ENCODE data around the gene PRLH.

PRLH gene

GRCh38 chr2:237563816-237564215 is 2.6 kb upstream of the PRLH start:
- in situ Hi-C loops (cut with HindIII; ENCODE audit: low sequenced_read_pairs), result loop anchor here (5.0 kb wide), 3 partner anchors 72 to 422 kb away; partner anchors contain the start of gene COL6A3

GRCh38 chr2:237564526-237565131 is 1.7 kb upstream of the PRLH start:
- in situ Hi-C loops (cut with HindIII; ENCODE audit: low sequenced_read_pairs), result loop anchor here (5.0 kb wide), 3 partner anchors 72 to 422 kb away; partner anchors contain the start of gene COL6A3

- in situ Hi-C loops (cut with HindIII; ENCODE audit: low sequenced_read_pairs), result no loop called here
These were observed 400 bp upstream of the PRLH start for GRCh38 chr2:237565974-237566373.

- in situ Hi-C loops (cut with HindIII; ENCODE audit: low sequenced_read_pairs), result no loop called here
These were observed 1.1 kb downstream of the PRLH start for GRCh38 chr2:237567276-237568029.

DNA sequence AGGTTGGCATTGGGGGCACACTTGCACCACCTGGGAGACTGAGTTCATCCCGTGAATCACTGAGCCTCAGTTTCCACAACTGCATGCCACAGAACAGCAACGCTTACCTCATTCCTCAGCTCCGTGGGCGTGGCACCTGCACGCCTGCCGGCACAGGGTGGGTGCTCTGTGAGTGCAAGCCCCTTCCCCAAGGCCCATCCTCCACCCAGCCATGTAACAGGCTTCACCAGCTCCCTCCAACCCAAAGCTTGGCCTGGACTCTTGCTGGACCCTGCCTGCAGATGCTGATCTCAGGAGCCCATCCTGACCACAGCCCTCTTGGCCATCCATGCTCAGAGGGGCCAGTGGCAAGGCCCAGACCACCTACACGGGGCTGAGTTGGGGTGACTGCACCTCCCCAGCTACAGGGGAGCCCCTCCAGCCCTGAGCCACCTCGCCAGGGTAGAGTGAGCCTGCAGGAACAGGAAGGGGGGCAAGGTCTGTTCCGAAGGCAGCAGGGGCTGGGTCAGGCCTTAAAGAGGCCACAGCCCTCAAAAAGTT is 1.8 kb downstream of the PRLH start:
- in situ Hi-C loops (cut with HindIII; ENCODE audit: low sequenced_read_pairs), result no loop called here

DNA sequence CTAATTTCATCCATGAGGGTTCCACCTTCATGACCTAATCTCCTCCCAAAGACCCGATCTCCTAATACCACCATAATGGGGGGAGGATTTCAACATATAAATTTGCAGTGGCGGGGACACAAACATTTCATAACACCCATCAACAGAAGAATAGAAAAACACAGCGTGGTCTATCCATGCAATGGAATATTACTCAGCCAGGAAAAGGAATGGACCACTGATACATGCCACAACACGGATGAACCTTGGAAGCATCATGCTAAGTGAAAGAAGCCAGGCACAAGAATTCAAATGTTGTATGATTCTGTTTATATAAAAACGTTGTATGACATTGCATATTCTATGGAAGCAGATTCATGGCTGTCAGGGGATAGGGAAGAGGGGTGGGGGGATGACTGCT is 2.7 kb downstream of the PRLH start:
- in situ Hi-C loops (cut with HindIII; ENCODE audit: low sequenced_read_pairs), result no loop called here

- in situ Hi-C loops (cut with HindIII; ENCODE audit: low sequenced_read_pairs), result no loop called here
These were observed 3.5 kb downstream of the PRLH start for GRCh38 chr2:237569896-237570295.

- in situ Hi-C loops (cut with HindIII; ENCODE audit: low sequenced_read_pairs), result no loop called here
These were observed 4.5 kb downstream of the PRLH start for GRCh38 chr2:237570776-237571335.

- in situ Hi-C loops (cut with HindIII; ENCODE audit: low sequenced_read_pairs), result no loop called here
These were observed 5.2 kb downstream of the PRLH start for GRCh38 chr2:237571551-237571950.

DNA sequence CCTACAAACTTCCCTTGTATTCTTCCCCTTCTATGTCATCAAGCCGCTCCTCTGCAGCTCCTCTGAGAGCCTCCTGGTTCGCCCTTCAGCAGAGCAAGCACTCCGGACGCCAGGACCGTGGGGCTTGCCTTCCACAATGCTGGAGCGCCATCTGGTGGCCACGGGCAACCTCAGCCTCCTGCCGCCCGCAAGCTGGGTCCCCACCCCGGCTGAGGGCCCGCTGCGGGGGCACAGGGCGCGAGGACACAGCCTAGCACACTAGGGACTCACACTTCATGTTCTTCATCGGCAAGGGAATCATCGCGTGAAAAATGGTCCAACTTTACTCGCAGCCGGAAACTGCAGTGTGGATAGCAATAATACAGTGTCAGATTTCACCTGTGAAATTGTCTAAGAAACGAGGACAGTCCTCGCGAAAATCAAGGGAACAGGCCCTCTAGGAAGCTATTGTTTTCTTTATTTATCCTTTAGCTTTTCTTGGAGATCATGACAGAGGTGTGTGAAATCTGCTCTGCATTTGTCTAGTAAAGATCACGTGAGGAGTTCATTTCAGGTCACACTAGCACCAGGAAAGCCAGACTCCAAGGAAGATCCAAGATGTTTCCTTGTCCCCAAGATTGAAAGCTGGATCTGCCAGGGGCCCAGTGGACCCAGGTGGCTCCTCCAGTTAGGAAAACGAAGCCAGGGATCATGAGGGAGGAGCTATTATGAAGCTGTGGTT is 5.8 kb downstream of the PRLH start:
- in situ Hi-C loops (cut with HindIII; ENCODE audit: low sequenced_read_pairs), result no loop called here

GRCh38 chr2:237572742-237573101 is 6.3 kb downstream of the PRLH start:
- in situ Hi-C loops (cut with HindIII; ENCODE audit: low sequenced_read_pairs), result no loop called here

DNA sequence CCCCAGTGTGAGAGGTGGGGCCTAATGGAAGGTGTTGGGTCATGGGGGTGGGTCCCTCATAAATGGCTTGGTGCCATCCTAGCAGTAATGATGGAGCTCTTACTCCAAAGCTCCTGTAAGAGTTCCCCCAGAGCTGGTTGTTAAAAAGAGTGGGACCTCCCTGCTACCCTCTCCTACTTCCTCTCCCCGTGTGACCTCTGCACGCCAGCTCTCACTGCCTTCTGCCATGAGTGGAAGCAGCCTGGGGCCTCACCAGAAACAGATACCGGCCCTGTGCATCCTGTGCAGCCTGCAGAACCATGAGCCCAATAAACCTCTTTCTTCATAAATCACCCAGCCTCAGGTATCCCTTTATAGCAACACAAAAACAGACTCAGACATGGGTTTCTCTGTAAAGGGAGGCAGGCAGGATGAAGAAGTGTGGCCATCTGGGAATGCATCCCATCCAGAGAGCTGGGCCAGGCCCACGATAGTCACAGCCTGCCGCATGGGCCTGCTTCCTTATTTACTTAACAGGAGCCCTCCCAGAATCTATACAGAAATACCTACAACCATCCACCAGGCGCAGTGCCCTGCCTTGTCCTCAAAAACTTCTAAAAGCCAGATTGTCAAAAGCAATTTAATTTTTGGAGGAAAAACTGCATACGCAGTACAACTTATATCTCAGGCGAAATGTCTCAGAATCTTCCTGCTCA is 7.5 kb downstream of the PRLH start:
- in situ Hi-C loops (cut with HindIII; ENCODE audit: low sequenced_read_pairs), result no loop called here

- in situ Hi-C loops (cut with HindIII; ENCODE audit: low sequenced_read_pairs), result no loop called here
These were observed 8.1 kb downstream of the PRLH start for GRCh38 chr2:237574467-237574866.

GRCh38 chr2:237574894-237575868 is 8.8 kb downstream of the PRLH start:
- in situ Hi-C loops (cut with HindIII; ENCODE audit: low sequenced_read_pairs), result no loop called here

DNA sequence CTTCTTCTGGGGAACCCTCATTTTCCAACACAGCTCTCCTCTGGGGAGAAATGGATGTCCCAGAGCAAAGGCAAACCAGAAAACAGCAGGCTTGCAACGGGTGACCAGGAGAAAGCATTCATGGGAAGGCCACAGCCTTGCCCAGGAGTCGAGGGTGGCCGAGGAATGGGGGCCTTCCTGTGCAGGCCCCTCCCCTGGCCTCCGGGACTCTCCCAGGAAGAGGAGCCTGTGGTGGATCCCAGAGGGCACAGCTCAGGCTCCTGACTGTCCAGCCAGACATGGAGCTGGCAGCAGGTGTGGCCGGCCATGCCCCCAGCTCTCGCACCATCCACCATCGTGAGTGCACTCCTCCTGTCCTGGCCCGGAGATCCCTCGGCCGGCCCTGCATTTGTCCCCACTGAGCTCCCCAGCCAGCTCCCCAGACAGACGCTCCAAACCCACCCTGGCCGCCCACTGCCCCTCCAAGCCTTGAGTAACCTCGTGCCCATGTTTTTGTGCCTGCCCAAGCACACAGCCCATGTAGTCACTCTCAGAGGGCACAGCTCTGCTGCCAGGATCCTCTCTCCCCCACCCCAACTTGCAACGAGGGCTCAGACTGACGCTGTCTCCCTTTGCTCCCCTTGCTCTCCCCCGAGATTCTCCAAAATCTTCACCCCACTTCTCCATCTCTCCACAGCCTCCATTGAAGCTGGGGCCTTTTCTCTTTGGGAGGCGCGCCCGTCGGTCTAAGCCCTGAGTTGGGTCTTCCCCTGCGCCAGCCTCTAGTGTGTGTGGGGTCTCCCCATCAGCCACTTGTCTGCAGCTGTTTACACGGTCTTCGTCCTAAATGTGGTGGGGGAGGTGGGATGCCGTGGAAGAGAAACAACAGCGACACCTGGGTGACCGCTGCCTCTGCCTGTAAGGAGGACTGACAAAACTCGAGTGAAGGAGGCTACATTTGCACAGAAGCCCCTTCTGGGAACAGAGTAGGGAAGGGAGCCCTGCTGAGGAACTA is 9.8 kb downstream of the PRLH start:
- in situ Hi-C loops (cut with HindIII; ENCODE audit: low sequenced_read_pairs), result no loop called here

- in situ Hi-C loops (cut with HindIII; ENCODE audit: low sequenced_read_pairs), result no loop called here
These were observed 10.6 kb downstream of the PRLH start for GRCh38 chr2:237576974-237577373.

- in situ Hi-C loops (cut with HindIII; ENCODE audit: low sequenced_read_pairs), result no loop called here
These were observed 11.1 kb downstream of the PRLH start for GRCh38 chr2:237577458-237577857.
